Liver (tissue), 9 donors: ENCODE data around the gene KIRREL3. TPM values are rescaled to one million over a fixed set of nuclear protein-coding genes. Genes with fewer than 3 reads are reported as not detected.

Source experiments
- DNase-seq: peaks from one replicate; pipeline ENCODE4 v3.0.0-alpha.2; 2017; ENCODE audit warnings: low spot score
- H3K27ac ChIP-seq, 2 donors: one replicate each; pipeline ENCODE4 v1.7.0; 2013; ENCODE audit warnings: inconsistent platforms in 2 of 2, low read length in 2 of 2, control low read depth in 1 of 2, low read depth in 1 of 2, mild to moderate bottlenecking in 1 of 2
- H3K27me3 ChIP-seq, 4 donors: one replicate each; pipeline versions ENCODE4 v1.6.1 to v1.7.0; 2013; ENCODE audit warnings: low read length in 3 of 4, inconsistent platforms in 1 of 4, mild to moderate bottlenecking in 1 of 4, moderate library complexity in 1 of 4; ENCODE audit not compliant: control insufficient read depth in 4 of 4, insufficient read depth in 4 of 4
- H3K36me3 ChIP-seq, 4 donors: one replicate each; pipeline versions ENCODE4 v1.6.1 to v1.7.0; 2013; ENCODE audit warnings: low read length in 3 of 4, mild to moderate bottlenecking in 3 of 4, low read depth in 1 of 4, moderate library complexity in 1 of 4; ENCODE audit not compliant: control insufficient read depth in 4 of 4, insufficient read depth in 3 of 4
- H3K4me1 ChIP-seq, 4 donors: one replicate each; pipeline versions ENCODE4 v1.6.1 to v1.7.0; 2013; ENCODE audit warnings: low read length in 3 of 4, mild to moderate bottlenecking in 3 of 4, moderate library complexity in 1 of 4; ENCODE audit not compliant: control insufficient read depth in 4 of 4, insufficient read depth in 4 of 4
- H3K4me3 ChIP-seq, 3 donors: one replicate each; pipeline versions ENCODE4 v1.6.1 to v1.7.0; 2013; ENCODE audit warnings: low read length in 3 of 3, control low read depth in 1 of 3, low read depth in 1 of 3, mild to moderate bottlenecking in 1 of 3
- H3K9ac ChIP-seq, 2 donors: one replicate each; pipeline ENCODE4 v1.7.0; 2013; ENCODE audit warnings: low read length in 2 of 2, mild to moderate bottlenecking in 2 of 2, moderate library complexity in 2 of 2, control low read depth in 1 of 2, low read depth in 1 of 2
- H3K9me3 ChIP-seq, 4 donors: one replicate each; pipeline versions ENCODE4 v1.6.1 to v1.7.0; 2013; ENCODE audit warnings: low read length in 3 of 4; ENCODE audit not compliant: control insufficient read depth in 4 of 4
- EGR1 ChIP-seq, 2 donors: IDR thresholded peaks; 2 replicates each; pipeline ENCODE4 v1.6.1; 2016 to 2018; ENCODE audit warnings: antibody characterized with exemption in 2 of 2, low read depth in 2 of 2
- FOXA1 ChIP-seq: IDR thresholded peaks from 2 replicates; pipeline ENCODE4 v1.6.1; 2016; ENCODE audit warnings: antibody characterized with exemption
- FOXA2 ChIP-seq: IDR thresholded peaks from 2 replicates; pipeline ENCODE4 v1.6.1; 2016; ENCODE audit warnings: antibody characterized with exemption
- HNF4A ChIP-seq, 2 donors: conservative IDR thresholded peaks; 2 replicates each; pipeline ENCODE4 v1.6.1; 2016; ENCODE audit warnings: antibody characterized with exemption in 2 of 2, mild to moderate bottlenecking in 2 of 2
- HNF4G ChIP-seq: IDR thresholded peaks from 2 replicates; pipeline ENCODE4 v1.6.1; 2016; ENCODE audit warnings: antibody characterized with exemption
- NR2F2 ChIP-seq: IDR thresholded peaks from 2 replicates; pipeline ENCODE4 v1.6.1; 2016; ENCODE audit warnings: antibody characterized with exemption
- SP1 ChIP-seq: IDR thresholded peaks from 2 replicates; pipeline ENCODE4 v1.6.1; 2018; ENCODE audit warnings: antibody characterized with exemption, mild to moderate bottlenecking
- TAF1 ChIP-seq: conservative IDR thresholded peaks from 2 replicates; pipeline ENCODE4 v1.6.1; 2016; ENCODE audit warnings: antibody characterized with exemption, mild to moderate bottlenecking
- YY1 ChIP-seq: IDR thresholded peaks from 2 replicates; pipeline ENCODE4 v1.6.1; 2016; ENCODE audit warnings: antibody characterized with exemption, mild to moderate bottlenecking
- WGBS: extraction: QIAGEN DNeasy Blood & Tissue Kit; methylation state at CpG from one replicate; pipeline ENCODE4 v1.1.7; 2013; 5-methylcytosine and 5-hydroxymethylcytosine counted together
- polyA plus RNA-seq, 2 donors: library from polyadenylated mRNA; stranded (reverse) in 1 of 2; unstranded in 1 of 2; fragments of 200-250 nt in 1 of 2; fragments of >200 nt in 1 of 2; fragmentation: Nextera tagmentation in 1 of 2; extraction: Ambion mirVana in 1 of 2; gene quantifications; one replicate each; pipeline versions ENCODE4 v1.2.1 to v1.2.3, GENCODE V29; 2013 to 2015
- total RNA-seq, 2 donors: library from RNA; depleted of rRNA; stranded (reverse); fragments of >200 nt; gene quantifications; one replicate each; pipeline ENCODE4 v1.2.3, GENCODE V29; 2014
- TF ChIP-seq, protein P1 (sequence below): IDR thresholded peaks from 2 replicates; pipeline ENCODE4 v1.6.1; 2016; ENCODE audit warnings: antibody characterized with exemption
- TF ChIP-seq, protein P2 (sequence below): IDR thresholded peaks from 2 replicates; pipeline ENCODE4 v1.6.1; 2016; ENCODE audit warnings: antibody characterized with exemption
- TF ChIP-seq, protein P3 (sequence below): fragments of 150-350 bp; IDR thresholded peaks from 2 replicates; pipeline ENCODE4 v1.5.1; 2017; ENCODE audit warnings: improper control_type of control experiment, low read depth, low read length; ENCODE audit not compliant: missing input control
- TF ChIP-seq, protein P4 (sequence below): IDR thresholded peaks from 2 replicates; pipeline ENCODE4 v1.6.1; 2016; ENCODE audit warnings: antibody characterized with exemption
- donor health status: healthy.
- donor health status: healthy.
- donor health status: healthy.
- donor health status: healthy.
- donor health status: healthy.

KIRREL3 gene
- total and polyA plus RNA-seq, 4 donors: 0.03 to 0.29 (median 0.08) TPM; not detected in 1

DNA sequence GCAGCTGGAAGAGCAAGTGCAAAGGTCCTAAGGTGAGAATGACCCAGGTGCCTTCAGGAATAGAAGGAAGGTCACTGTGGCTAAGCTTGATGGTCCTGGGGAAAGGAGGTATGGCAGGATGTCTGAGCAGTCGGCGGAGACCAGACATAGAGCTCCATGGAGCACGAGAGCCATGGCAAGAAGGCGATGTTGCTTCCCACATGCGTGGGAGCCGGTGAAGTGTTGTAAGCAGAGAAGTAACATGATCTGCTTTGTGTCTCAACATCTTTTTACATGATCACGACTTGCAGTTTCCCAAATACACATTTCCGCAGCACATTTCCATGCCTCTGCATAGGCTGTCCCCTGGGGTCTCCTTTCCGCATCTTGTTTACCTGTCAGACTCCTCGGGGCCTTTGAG is 231.9 kb downstream of the KIRREL3 start:
- H3K27ac ChIP-seq: no peak overlapping the region
- H3K4me1 ChIP-seq: no peaks in the 10 kb centered on the region
- no peaks in the 10 kb centered on the region for H3K27me3 ChIP-seq
- no peak for DNase-seq
- H3K9me3 ChIP-seq: no peaks in the 10 kb centered on the region
- no peak overlapping the region for H3K4me3 ChIP-seq
- no peak overlapping the region for H3K9ac ChIP-seq
- WGBS: 84% methylated on average over 10 of the region's 10 CpGs
- no peaks in the 10 kb centered on the region for H3K36me3 ChIP-seq
- TF ChIP-seq, protein P1, sequence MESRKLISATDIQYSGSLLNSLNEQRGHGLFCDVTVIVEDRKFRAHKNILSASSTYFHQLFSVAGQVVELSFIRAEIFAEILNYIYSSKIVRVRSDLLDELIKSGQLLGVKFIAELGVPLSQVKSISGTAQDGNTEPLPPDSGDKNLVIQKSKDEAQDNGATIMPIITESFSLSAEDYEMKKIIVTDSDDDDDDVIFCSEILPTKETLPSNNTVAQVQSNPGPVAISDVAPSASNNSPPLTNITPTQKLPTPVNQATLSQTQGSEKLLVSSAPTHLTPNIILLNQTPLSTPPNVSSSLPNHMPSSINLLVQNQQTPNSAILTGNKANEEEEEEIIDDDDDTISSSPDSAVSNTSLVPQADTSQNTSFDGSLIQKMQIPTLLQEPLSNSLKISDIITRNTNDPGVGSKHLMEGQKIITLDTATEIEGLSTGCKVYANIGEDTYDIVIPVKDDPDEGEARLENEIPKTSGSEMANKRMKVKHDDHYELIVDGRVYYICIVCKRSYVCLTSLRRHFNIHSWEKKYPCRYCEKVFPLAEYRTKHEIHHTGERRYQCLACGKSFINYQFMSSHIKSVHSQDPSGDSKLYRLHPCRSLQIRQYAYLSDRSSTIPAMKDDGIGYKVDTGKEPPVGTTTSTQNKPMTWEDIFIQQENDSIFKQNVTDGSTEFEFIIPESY: no peak
- no peak for TF ChIP-seq FOXA2
- TF ChIP-seq HNF4A (conservative IDR thresholded peaks at IDR 0.05): no peak
- TF ChIP-seq NR2F2: no peak
- no peak for TF ChIP-seq HNF4G
- no peak for TF ChIP-seq TAF1

DNA sequence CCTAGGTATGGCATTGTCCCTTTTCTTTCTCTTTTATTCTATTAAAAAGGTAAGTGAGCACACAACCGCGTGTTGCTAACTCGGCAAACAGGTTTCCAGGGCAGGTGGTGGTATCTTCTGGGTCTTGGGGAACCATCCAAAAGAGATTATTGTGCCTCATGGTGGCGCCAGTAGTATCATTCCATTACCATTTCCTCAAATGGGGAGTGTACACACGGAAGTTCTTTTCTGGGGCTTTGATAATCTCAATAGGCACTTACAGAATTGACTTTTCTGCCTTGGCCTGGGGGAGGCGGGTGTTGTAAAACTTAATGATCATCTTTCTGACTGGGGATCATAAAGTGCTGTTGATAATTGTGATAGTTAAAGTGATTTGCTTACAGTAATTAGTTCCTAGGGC is 234.1 kb downstream of the KIRREL3 start:
- no peaks in the 10 kb centered on the region for H3K9me3 ChIP-seq
- H3K4me3 ChIP-seq: no peak overlapping the region
- H3K27me3 ChIP-seq: no peaks in the 10 kb centered on the region
- 74% methylated on average over 6 of the region's 6 CpGs for WGBS
- H3K36me3 ChIP-seq: no peaks in the 10 kb centered on the region
- DNase-seq: no peak
- H3K4me1 ChIP-seq: no peaks in the 10 kb centered on the region
- H3K9ac ChIP-seq: no peak overlapping the region
- H3K27ac ChIP-seq: no peak overlapping the region
- TF ChIP-seq NR2F2 (no peak), FOXA1 (no peak), YY1 (no peak), HNF4A (conservative IDR thresholded peaks at IDR 0.05) (no peak), FOXA2 (no peak)
- TF ChIP-seq, protein P2, sequence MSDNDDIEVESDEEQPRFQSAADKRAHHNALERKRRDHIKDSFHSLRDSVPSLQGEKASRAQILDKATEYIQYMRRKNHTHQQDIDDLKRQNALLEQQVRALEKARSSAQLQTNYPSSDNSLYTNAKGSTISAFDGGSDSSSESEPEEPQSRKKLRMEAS: no peak
- TF ChIP-seq, protein P3, sequence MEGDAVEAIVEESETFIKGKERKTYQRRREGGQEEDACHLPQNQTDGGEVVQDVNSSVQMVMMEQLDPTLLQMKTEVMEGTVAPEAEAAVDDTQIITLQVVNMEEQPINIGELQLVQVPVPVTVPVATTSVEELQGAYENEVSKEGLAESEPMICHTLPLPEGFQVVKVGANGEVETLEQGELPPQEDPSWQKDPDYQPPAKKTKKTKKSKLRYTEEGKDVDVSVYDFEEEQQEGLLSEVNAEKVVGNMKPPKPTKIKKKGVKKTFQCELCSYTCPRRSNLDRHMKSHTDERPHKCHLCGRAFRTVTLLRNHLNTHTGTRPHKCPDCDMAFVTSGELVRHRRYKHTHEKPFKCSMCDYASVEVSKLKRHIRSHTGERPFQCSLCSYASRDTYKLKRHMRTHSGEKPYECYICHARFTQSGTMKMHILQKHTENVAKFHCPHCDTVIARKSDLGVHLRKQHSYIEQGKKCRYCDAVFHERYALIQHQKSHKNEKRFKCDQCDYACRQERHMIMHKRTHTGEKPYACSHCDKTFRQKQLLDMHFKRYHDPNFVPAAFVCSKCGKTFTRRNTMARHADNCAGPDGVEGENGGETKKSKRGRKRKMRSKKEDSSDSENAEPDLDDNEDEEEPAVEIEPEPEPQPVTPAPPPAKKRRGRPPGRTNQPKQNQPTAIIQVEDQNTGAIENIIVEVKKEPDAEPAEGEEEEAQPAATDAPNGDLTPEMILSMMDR: no peak

DNA sequence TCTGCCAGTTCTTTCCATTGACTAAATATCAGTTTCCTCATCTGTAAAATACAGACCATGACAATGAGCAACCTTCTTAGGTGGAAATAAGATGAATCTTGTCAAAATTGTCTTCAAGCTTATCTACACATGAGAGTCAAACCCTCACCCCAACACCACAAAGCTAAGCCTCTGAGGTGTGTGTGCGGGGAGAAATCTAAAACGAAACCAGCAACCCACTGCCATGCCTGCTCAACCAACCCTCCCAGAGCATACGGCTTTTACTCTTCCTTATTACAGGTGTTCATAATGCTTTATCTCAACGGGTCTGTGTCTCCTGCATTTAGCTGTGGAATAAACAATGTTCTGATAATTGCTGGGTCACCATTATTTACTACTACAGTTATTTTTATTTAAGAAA is 235.4 kb downstream of the KIRREL3 start:
- no peak overlapping the region for H3K27ac ChIP-seq
- H3K9me3 ChIP-seq: peaks cover 0 to 11% (median 0%) of the 10 kb centered on the region in 4 donors
- no peak for DNase-seq
- no peaks in the 10 kb centered on the region for H3K4me1 ChIP-seq
- no peaks in the 10 kb centered on the region for H3K36me3 ChIP-seq
- H3K27me3 ChIP-seq: no peaks in the 10 kb centered on the region
- no peak overlapping the region for H3K4me3 ChIP-seq
- 83% methylated on average over 4 of the region's 4 CpGs for WGBS
- TF ChIP-seq, protein P4, sequence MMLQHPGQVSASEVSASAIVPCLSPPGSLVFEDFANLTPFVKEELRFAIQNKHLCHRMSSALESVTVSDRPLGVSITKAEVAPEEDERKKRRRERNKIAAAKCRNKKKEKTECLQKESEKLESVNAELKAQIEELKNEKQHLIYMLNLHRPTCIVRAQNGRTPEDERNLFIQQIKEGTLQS: no peak
- TF ChIP-seq EGR1 (IDR thresholded peaks at IDR 0.05; ENCODE audit: low read depth in 2 of 2): no peak
- no peak for TF ChIP-seq FOXA1
- no peak for TF ChIP-seq SP1
- H3K9ac ChIP-seq: no peak overlapping the region
